NB4 (cell line): Measurements from ENCODE around the gene ADGRB3.

Experiments used
- TF ChIP-seq, protein P1 (sequence below): IDR thresholded peaks from 2 replicates; pipeline ENCODE4 v1.6.1; 2011; ENCODE audit warnings: low read depth, low read length
- TF ChIP-seq, protein P2 (sequence below): IDR thresholded peaks from one replicate; pipeline ENCODE4 v1.5.1; 2012; ENCODE audit warnings: low read depth, low read length

DNA sequence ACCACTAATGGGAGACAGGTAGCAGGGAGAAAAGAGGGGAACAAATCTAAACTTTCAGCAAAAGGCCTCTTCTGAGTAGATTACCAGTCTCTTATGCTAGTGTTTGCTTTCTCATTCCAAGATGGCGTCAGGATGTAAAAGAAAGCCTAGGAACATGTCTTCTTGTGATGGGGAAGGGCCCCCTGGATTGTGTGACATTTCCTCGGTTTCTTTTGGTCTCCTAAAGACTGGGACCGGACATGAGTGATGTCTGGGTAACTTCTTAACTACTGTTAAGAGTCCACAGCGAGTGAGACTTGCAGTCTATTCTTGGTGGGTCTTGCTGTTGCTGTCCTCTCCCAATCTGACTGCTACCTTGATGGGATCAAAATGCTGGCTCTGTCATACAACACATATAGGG, 60.3 kb downstream of the ADGRB3 start:
- TF ChIP-seq, protein P1, sequence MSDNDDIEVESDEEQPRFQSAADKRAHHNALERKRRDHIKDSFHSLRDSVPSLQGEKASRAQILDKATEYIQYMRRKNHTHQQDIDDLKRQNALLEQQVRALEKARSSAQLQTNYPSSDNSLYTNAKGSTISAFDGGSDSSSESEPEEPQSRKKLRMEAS, result no peak
- TF ChIP-seq, protein P2, sequence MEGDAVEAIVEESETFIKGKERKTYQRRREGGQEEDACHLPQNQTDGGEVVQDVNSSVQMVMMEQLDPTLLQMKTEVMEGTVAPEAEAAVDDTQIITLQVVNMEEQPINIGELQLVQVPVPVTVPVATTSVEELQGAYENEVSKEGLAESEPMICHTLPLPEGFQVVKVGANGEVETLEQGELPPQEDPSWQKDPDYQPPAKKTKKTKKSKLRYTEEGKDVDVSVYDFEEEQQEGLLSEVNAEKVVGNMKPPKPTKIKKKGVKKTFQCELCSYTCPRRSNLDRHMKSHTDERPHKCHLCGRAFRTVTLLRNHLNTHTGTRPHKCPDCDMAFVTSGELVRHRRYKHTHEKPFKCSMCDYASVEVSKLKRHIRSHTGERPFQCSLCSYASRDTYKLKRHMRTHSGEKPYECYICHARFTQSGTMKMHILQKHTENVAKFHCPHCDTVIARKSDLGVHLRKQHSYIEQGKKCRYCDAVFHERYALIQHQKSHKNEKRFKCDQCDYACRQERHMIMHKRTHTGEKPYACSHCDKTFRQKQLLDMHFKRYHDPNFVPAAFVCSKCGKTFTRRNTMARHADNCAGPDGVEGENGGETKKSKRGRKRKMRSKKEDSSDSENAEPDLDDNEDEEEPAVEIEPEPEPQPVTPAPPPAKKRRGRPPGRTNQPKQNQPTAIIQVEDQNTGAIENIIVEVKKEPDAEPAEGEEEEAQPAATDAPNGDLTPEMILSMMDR, result no peak
